Astrocyte (in vitro differentiated cells and primary cell): ENCODE results near the gene RINL. TPM values are rescaled to one million over a fixed set of nuclear protein-coding genes. Genes with fewer than 3 reads are reported as not detected.

Source experiments
- DNase-seq: peaks from one replicate; pipeline ENCODE4 v3.0.0-alpha.2; 2010; ENCODE audit warnings: low read depth
- FAIRE-seq: peaks from 2 replicates; lab custom pipeline; 2011; peaks lifted over from hg19 to GRCh38; lab: Jason Lieb, UNC
- H2AFZ ChIP-seq: 2 replicates; pipeline ENCODE4 v1.6.0; 2012; ENCODE audit warnings: low read depth, low read length, inconsistent platforms
- H3K27ac ChIP-seq: 2 replicates; pipeline ENCODE4 v1.5.1; 2011; ENCODE audit warnings: low read depth, low read length, inconsistent platforms
- H3K27me3 ChIP-seq: 2 replicates; pipeline ENCODE4 v1.6.0; 2011; ENCODE audit warnings: low read length, inconsistent platforms; ENCODE audit not compliant: insufficient read depth
- H3K36me3 ChIP-seq: 2 replicates; pipeline ENCODE4 v1.5.1; 2011; ENCODE audit warnings: low read length, inconsistent platforms; ENCODE audit not compliant: insufficient read depth
- H3K4me1 ChIP-seq: 2 replicates; pipeline ENCODE4 v1.5.1; 2011; ENCODE audit warnings: low read length, inconsistent platforms; ENCODE audit not compliant: insufficient read depth
- H3K4me2 ChIP-seq: 2 replicates; pipeline ENCODE4 v1.6.0; 2012; ENCODE audit warnings: low read length, inconsistent platforms
- H3K4me3 ChIP-seq: 2 replicates; pipeline ENCODE4 v1.5.1; 2011; ENCODE audit warnings: low read depth, mild to moderate bottlenecking, low read length, inconsistent platforms; ENCODE audit not compliant: insufficient read depth
- H3K79me2 ChIP-seq: 2 replicates; pipeline ENCODE4 v1.6.0; 2012; ENCODE audit warnings: mild to moderate bottlenecking, low read length, inconsistent platforms; ENCODE audit not compliant: insufficient read depth
- H3K9ac ChIP-seq: 2 replicates; pipeline ENCODE4 v1.6.0; 2012; ENCODE audit warnings: mild to moderate bottlenecking, low read length, inconsistent platforms
- H3K9me3 ChIP-seq: 2 replicates; pipeline ENCODE4 v1.5.1; 2012; ENCODE audit warnings: low read depth, mild to moderate bottlenecking, low read length, inconsistent platforms; ENCODE audit not compliant: insufficient read depth
- H4K20me1 ChIP-seq: 2 replicates; pipeline ENCODE4 v1.6.0; 2012; ENCODE audit warnings: low read length, inconsistent platforms; ENCODE audit not compliant: insufficient read depth
- H3K27ac Mint-ChIP-seq: one replicate; pipeline ENCODE4 v1.8.0; 2021; ENCODE audit warnings: mild to moderate bottlenecking, mixed read lengths; ENCODE audit not compliant: unreplicated experiment
- H3K27me3 Mint-ChIP-seq: one replicate; pipeline ENCODE4 v1.8.0; 2021; ENCODE audit warnings: low read depth, mixed read lengths; ENCODE audit not compliant: unreplicated experiment
- H3K36me3 Mint-ChIP-seq: one replicate; pipeline ENCODE4 v1.8.0; 2021; ENCODE audit warnings: low read depth, mixed read lengths; ENCODE audit not compliant: unreplicated experiment
- H3K4me1 Mint-ChIP-seq: one replicate; pipeline ENCODE4 v1.8.0; 2021; ENCODE audit warnings: low read depth, mixed read lengths; ENCODE audit not compliant: unreplicated experiment
- H3K4me3 Mint-ChIP-seq: one replicate; pipeline ENCODE4 v1.8.0; 2021; ENCODE audit warnings: mild to moderate bottlenecking, moderate library complexity, mixed read lengths; ENCODE audit not compliant: unreplicated experiment
- H3K9me3 Mint-ChIP-seq: one replicate; pipeline ENCODE4 v1.8.0; 2021; ENCODE audit warnings: mild to moderate bottlenecking, mixed read lengths; ENCODE audit not compliant: unreplicated experiment
- CTCF ChIP-seq: IDR thresholded peaks from 2 replicates; pipeline ENCODE4 v1.5.1; 2011; ENCODE audit warnings: low read depth, mild to moderate bottlenecking, inconsistent platforms, low read length, moderate library complexity; ENCODE audit not compliant: insufficient read depth
- EZH2 ChIP-seq: IDR thresholded peaks from 2 replicates; pipeline ENCODE4 v1.6.1; 2012; ENCODE audit warnings: mild to moderate bottlenecking, low read length, inconsistent platforms; ENCODE audit not compliant: insufficient read depth
- total RNA-seq: library from RNA; stranded (reverse); gene quantifications from 2 replicates; pipeline ENCODE4 v1.2.1, GENCODE V29; 2021

RINL gene
- total RNA-seq, 1 donor from 2014 or later: 1.3 TPM

GRCh38 chr19:38839816-38840582 lies 38.1 kb downstream of the RINL start:
- H3K36me3 ChIP-seq: peaks cover 89% of the 10 kb centered on the region
- H4K20me1 ChIP-seq: peaks cover 92% of the 10 kb centered on the region
- Mint-ChIP-seq H3K4me3 (peak overlapping the region; percentile 8), H3K9me3 (no peaks in the 10 kb centered on the region), H3K27me3 (no peaks in the 10 kb centered on the region), H3K4me1 (peaks cover 9% of the 10 kb centered on the region), H3K27ac (peak overlapping the region; percentile 53), H3K36me3 (peaks cover 32% of the 10 kb centered on the region)
- H3K27me3 ChIP-seq: no peaks in the 10 kb centered on the region
- H3K4me1 ChIP-seq: peaks cover 14% of the 10 kb centered on the region
- TF ChIP-seq EZH2 (no peak), CTCF (no peak)
- FAIRE-seq: no peak
- H3K4me3 ChIP-seq: no peak overlapping the region
- no peak overlapping the region for H2AFZ ChIP-seq
- no peak for DNase-seq
- H3K9me3 ChIP-seq: no peaks in the 10 kb centered on the region
- no peak overlapping the region for H3K4me2 ChIP-seq
- no peak overlapping the region for H3K9ac ChIP-seq
- H3K27ac ChIP-seq: no peak overlapping the region
- peaks cover 49% of the 10 kb centered on the region for H3K79me2 ChIP-seq

- Histone ChIP-seq H3K9ac (peak overlapping the region; percentile 5), H3K27me3 (no peaks in the 10 kb centered on the region), H3K4me2 (no peak overlapping the region), H3K9me3 (no peaks in the 10 kb centered on the region), H3K27ac (no peak overlapping the region), H2AFZ (no peak overlapping the region), H3K4me3 (no peak overlapping the region), H3K36me3 (peaks cover 83% of the 10 kb centered on the region), H3K4me1 (peaks cover 14% of the 10 kb centered on the region), H3K79me2 (peaks cover 40% of the 10 kb centered on the region), H4K20me1 (peaks cover 84% of the 10 kb centered on the region)
- Mint-ChIP-seq H3K4me3 (peak overlapping the region; percentile 24), H3K27me3 (no peaks in the 10 kb centered on the region), H3K9me3 (no peaks in the 10 kb centered on the region), H3K36me3 (peaks cover 32% of the 10 kb centered on the region), H3K4me1 (peaks cover 9% of the 10 kb centered on the region), H3K27ac (peak overlapping the region; percentile 59)
- TF ChIP-seq CTCF (no peak), EZH2 (no peak)
- DNase-seq (no peak), FAIRE-seq (no peak)
These were observed 38.9 kb downstream of the RINL start for GRCh38 chr19:38838986-38839761.
